H1 (cell line): ENCODE measurements around the gene DSTN. TPM values are rescaled to one million over a fixed set of nuclear protein-coding genes. Genes with fewer than 3 reads are reported as not detected.

ENCODE experiments used
- CTCF ChIA-PET: fragments of 300-600 bp; sonication (Branson Sonifier 250); formaldehyde crosslinking; loops from one replicate; lab custom pipeline; 2021; ENCODE audit not compliant: partially characterized antibody; lab: Charles Lee
- POLR2A ChIA-PET: fragments of 300-600 bp; sonication (Branson Sonifier 250); formaldehyde crosslinking; loops from one replicate; lab custom pipeline; 2021; ENCODE audit warnings: inconsistent platforms; ENCODE audit not compliant: partially characterized antibody; lab: Charles Lee
- DNase-seq, 2 experiments: peaks; one replicate each; pipeline versions ENCODE4 v3.0.0 to v3.0.0-alpha.2; 2010 to 2022; ENCODE audit warnings: low spot score in 2 of 2, low read depth in 1 of 2, mixed read lengths in 1 of 2
- FAIRE-seq: peaks from 2 replicates; lab custom pipeline; 2011; peaks lifted over from hg19 to GRCh38; lab: Jason Lieb, UNC
- H2AFZ ChIP-seq: 2 replicates; pipeline ENCODE4 v1.8.1; 2012; ENCODE audit warnings: low read length, inconsistent platforms
- H2AK5ac ChIP-seq: 2 replicates; pipeline ENCODE4 v1.6.1; 2013; ENCODE audit warnings: low read depth, low read length
- H2BK120ac ChIP-seq: replicated peaks from 2 replicates; pipeline ENCODE3; 2013; ENCODE audit warnings: low read depth, low read length, inconsistent platforms
- H2BK12ac ChIP-seq: 2 replicates; pipeline ENCODE4 v1.6.1; 2013; ENCODE audit warnings: low read depth, low read length
- H2BK15ac ChIP-seq: 2 replicates; pipeline ENCODE4 v1.6.1; 2013; ENCODE audit warnings: low read length
- H2BK20ac ChIP-seq: 2 replicates; pipeline ENCODE4 v1.6.1; 2013; ENCODE audit warnings: low read length
- H2BK5ac ChIP-seq: 2 replicates; pipeline ENCODE4 v1.6.1; 2013; ENCODE audit warnings: low read depth, low read length
- H3K14ac ChIP-seq: 2 replicates; pipeline ENCODE4 v1.6.1; 2013; ENCODE audit warnings: inconsistent platforms; ENCODE audit not compliant: insufficient read length
- H3K18ac ChIP-seq: 2 replicates; pipeline ENCODE4 v1.6.1; 2013; ENCODE audit warnings: low read length; ENCODE audit errors: extremely low read depth
- H3K23ac ChIP-seq: 2 replicates; pipeline ENCODE4 v1.6.1; 2013; ENCODE audit warnings: inconsistent platforms; ENCODE audit not compliant: insufficient read length
- H3K23me2 ChIP-seq: 2 replicates; pipeline ENCODE4 v1.6.1; 2013; ENCODE audit warnings: low read depth, low read length
- H3K27ac ChIP-seq: 2 replicates; pipeline ENCODE4 v1.6.1; 2011; ENCODE audit warnings: low read depth, low read length, inconsistent platforms
- H3K27me3 ChIP-seq, 4 experiments: replicated peaks in 1 of 4; 1 replicate in 1 of 4; 2 replicates in 3 of 4; pipeline versions ENCODE4 v1.6.1 to v1.8.1; 2011 to 2013; ENCODE audit warnings: low read length in 3 of 4, mild to moderate bottlenecking in 3 of 4, inconsistent platforms in 2 of 4, mixed read lengths in 2 of 4, moderate library complexity in 1 of 4; ENCODE audit not compliant: control insufficient read depth in 3 of 4, insufficient read depth in 3 of 4; ENCODE audit errors: extremely low read depth in 1 of 4
- H3K36me3 ChIP-seq, 4 experiments: 2 replicates each; pipeline versions ENCODE4 v1.6.1 to v1.8.1; 2011 to 2013; ENCODE audit warnings: mild to moderate bottlenecking in 4 of 4, low read length in 3 of 4, moderate library complexity in 2 of 4, control low read depth in 1 of 4, inconsistent platforms in 1 of 4; ENCODE audit not compliant: insufficient read depth in 4 of 4, control insufficient read depth in 2 of 4
- H3K4ac ChIP-seq: replicated peaks from 2 replicates; pipeline ENCODE3; 2013; ENCODE audit warnings: low read length, low read depth, mixed read lengths, inconsistent platforms; ENCODE audit not compliant: insufficient read length
- H3K4me1 ChIP-seq, 4 experiments: replicated peaks in 1 of 4; 1 replicate in 1 of 4; 2 replicates in 3 of 4; pipeline versions ENCODE4 v1.6.1 to v1.8.1; 2011 to 2013; ENCODE audit warnings: low read length in 3 of 4, inconsistent platforms in 2 of 4, mixed read lengths in 1 of 4; ENCODE audit not compliant: insufficient read depth in 4 of 4, control insufficient read depth in 3 of 4
- H3K4me2 ChIP-seq, 2 experiments: 2 replicates each; pipeline versions ENCODE4 v1.6.1 to v1.8.1; 2011 to 2013; ENCODE audit warnings: low read depth in 2 of 2, low read length in 2 of 2, control low read depth in 1 of 2, inconsistent platforms in 1 of 2, mild to moderate bottlenecking in 1 of 2; ENCODE audit not compliant: insufficient read depth in 1 of 2
- H3K4me3 ChIP-seq, 4 experiments: fragments of 200-600, 300-600 bp in 1 of 4; sonication (generic), shearing (Covaris generic), sonication (Bioruptor Twin) in 1 of 4; 2 replicates each; pipeline versions ENCODE4 v1.5.1 to v1.8.1; 2011 to 2016; ENCODE audit warnings: low read length in 4 of 4, low read depth in 3 of 4, control low read depth in 2 of 4, inconsistent platforms in 2 of 4, mild to moderate bottlenecking in 2 of 4, mixed read lengths in 1 of 4, moderate library complexity in 1 of 4; ENCODE audit not compliant: insufficient read depth in 2 of 4; ENCODE audit errors: extremely low read depth in 1 of 4
- H3K56ac ChIP-seq: replicated peaks from 2 replicates; pipeline ENCODE3; 2013; ENCODE audit warnings: low read depth, mild to moderate bottlenecking, mixed read lengths, low read length, inconsistent platforms; ENCODE audit not compliant: insufficient read length
- H3K79me1 ChIP-seq: 2 replicates; pipeline ENCODE4 v1.6.1; 2013; ENCODE audit warnings: low read depth, low read length, control low read depth
- H3K79me2 ChIP-seq, 2 experiments: 2 replicates each; pipeline versions ENCODE4 v1.6.1 to v1.8.1; 2012 to 2013; ENCODE audit warnings: low read length in 2 of 2, mild to moderate bottlenecking in 2 of 2, inconsistent platforms in 1 of 2; ENCODE audit not compliant: insufficient read depth in 2 of 2, control insufficient read depth in 1 of 2
- H3K9ac ChIP-seq, 4 experiments: replicated peaks in 1 of 4; 1 replicate in 1 of 4; 2 replicates in 3 of 4; pipeline versions ENCODE4 v1.6.1 to v1.8.1; 2011 to 2013; ENCODE audit warnings: low read depth in 3 of 4, low read length in 3 of 4, control low read depth in 2 of 4, mild to moderate bottlenecking in 2 of 4, moderate library complexity in 2 of 4, inconsistent platforms in 1 of 4; ENCODE audit errors: extremely low read depth in 1 of 4
- H3K9me3 ChIP-seq, 2 experiments: 2 replicates each; pipeline versions ENCODE4 v1.6.1 to v1.8.1; 2012 to 2013; ENCODE audit warnings: mild to moderate bottlenecking in 2 of 2, moderate library complexity in 2 of 2, control low read depth in 1 of 2, inconsistent platforms in 1 of 2, low read depth in 1 of 2, low read length in 1 of 2, mixed read lengths in 1 of 2; ENCODE audit not compliant: insufficient read depth in 2 of 2
- H4K20me1 ChIP-seq, 2 experiments: replicated peaks in 1 of 2; 2 replicates each; pipeline versions ENCODE3 to v1.8.1; 2011 to 2013; ENCODE audit warnings: inconsistent platforms in 2 of 2, low read length in 2 of 2, mild to moderate bottlenecking in 1 of 2; ENCODE audit not compliant: insufficient read depth in 2 of 2, control insufficient read depth in 1 of 2
- H4K5ac ChIP-seq: 2 replicates; pipeline ENCODE4 v1.6.1; 2013; ENCODE audit warnings: low read length, low read depth, mixed read lengths, inconsistent platforms; ENCODE audit not compliant: insufficient read length
- H4K8ac ChIP-seq: 2 replicates; pipeline ENCODE4 v1.8.0; 2013; ENCODE audit warnings: mild to moderate bottlenecking, moderate library complexity, low read length, inconsistent platforms; ENCODE audit not compliant: insufficient read depth; ENCODE audit errors: extremely low read depth
- H4K91ac ChIP-seq: replicated peaks from 2 replicates; pipeline ENCODE3; 2013; ENCODE audit warnings: low read length, mixed read lengths, inconsistent platforms; ENCODE audit not compliant: insufficient read length
- EZH2 ChIP-seq: fragments of 200-600 bp; sonication (generic); IDR thresholded peaks from 2 replicates; pipeline ENCODE4 v1.7.1; 2012; ENCODE audit warnings: low read depth, mild to moderate bottlenecking, moderate library complexity, low read length, inconsistent platforms; ENCODE audit not compliant: severe bottlenecking
- GTF2F1 ChIP-seq: IDR thresholded peaks from 2 replicates; pipeline ENCODE4 v1.6.1; 2012; ENCODE audit warnings: low read depth, low read length, improper control_type of control experiment, borderline replicate concordance
- HDAC2 ChIP-seq, 2 experiments: fragments of 300-600 bp in 1 of 2; sonication (generic) in 1 of 2; IDR thresholded peaks; 2 replicates each; pipeline ENCODE4 v1.6.1; 2011 to 2012; ENCODE audit warnings: low read depth in 2 of 2, low read length in 2 of 2, mild to moderate bottlenecking in 2 of 2, moderate library complexity in 2 of 2, borderline replicate concordance in 1 of 2, inconsistent platforms in 1 of 2
- KDM1A ChIP-seq: fragments of 200-600, 300-600 bp; sonication (generic); IDR thresholded peaks from 2 replicates; pipeline ENCODE4 v1.7.1; 2016; ENCODE audit warnings: mild to moderate bottlenecking, low read length, borderline replicate concordance
- KDM5A ChIP-seq: fragments of 200-600 bp; IDR thresholded peaks from 2 replicates; pipeline ENCODE4 v1.7.1; 2012; ENCODE audit warnings: mild to moderate bottlenecking, low read length, inconsistent platforms, mixed read lengths
- PHF8 ChIP-seq: fragments of 200-600 bp; sonication (generic); conservative IDR thresholded peaks from 2 replicates; pipeline ENCODE4 v1.7.1; 2012; ENCODE audit warnings: low read depth, mild to moderate bottlenecking, inconsistent platforms, low read length, moderate library complexity
- RAD21 ChIP-seq, 2 experiments: IDR thresholded peaks in 1 of 2; conservative IDR thresholded peaks in 1 of 2; 2 replicates each; pipeline ENCODE4 v1.6.1; 2011; ENCODE audit warnings: low read depth in 2 of 2, low read length in 2 of 2, improper control_type of control experiment in 1 of 2, inconsistent platforms in 1 of 2, mild to moderate bottlenecking in 1 of 2, moderate library complexity in 1 of 2
- TBP ChIP-seq: IDR thresholded peaks from 2 replicates; pipeline ENCODE4 v1.6.1; 2011; ENCODE audit warnings: low read depth, low read length, improper control_type of control experiment
- WGBS, 2 experiments: shearing (Covaris generic) in 1 of 2; methylation state at CpG; one replicate each; pipeline versions ENCODE4 v1.1.6 to v1.1.7; 2013 to 2015; ENCODE audit warnings: low lambda C conversion rate in 2 of 2, mixed read lengths in 2 of 2, inconsistent platforms in 1 of 2, low coverage in 1 of 2, missing lambda C conversion rate in 1 of 2; ENCODE audit not compliant: insufficient replicate concordance in 2 of 2, insufficient coverage in 1 of 2, insufficient read length in 1 of 2; ENCODE audit errors: extremely low coverage in 1 of 2, missing lambda C conversion rate in 1 of 2; 5-methylcytosine and 5-hydroxymethylcytosine counted together
- polyA plus RNA-seq, 7 experiments: library from polyadenylated mRNA; depleted of rRNA in 3 of 7; stranded (reverse) in 5 of 7; unstranded in 2 of 7; fragments of >200 nt in 5 of 7; fragments of 200-250 nt in 2 of 7; gene quantifications; 1 replicate in 5 of 7; 2 replicates in 1 of 7; 4 replicates in 1 of 7; pipeline versions ENCODE4 v1.2.1 to v1.2.3, GENCODE V29; 2011 to 2013; ENCODE audit warnings: missing spikeins in 2 of 7, mixed read lengths in 2 of 7
- total RNA-seq: library from RNA; stranded (reverse); fragmentation: NEBNext Ultra II Directional; extraction: Animal tissue kit (Norgen Biotek cat#: 25700); gene quantifications from 2 replicates; pipeline ENCODE4 v1.2.1, GENCODE V29; 2021
- TF ChIP-seq, protein P1 (sequence below): IDR thresholded peaks from 2 replicates; pipeline ENCODE4 v1.6.1; 2012; ENCODE audit warnings: inconsistent platforms
- TF ChIP-seq, protein P2 (sequence below): IDR thresholded peaks from 2 replicates; pipeline ENCODE4 v1.6.1; 2011; ENCODE audit warnings: low read length, improper control_type of control experiment

Gene DSTN
- total and polyA plus RNA-seq, 2 of the 8 experiments (the other 6 are each of a cell fraction or from before 2014, with no cell fraction given), result 43.3 to 208 TPM

DNA sequence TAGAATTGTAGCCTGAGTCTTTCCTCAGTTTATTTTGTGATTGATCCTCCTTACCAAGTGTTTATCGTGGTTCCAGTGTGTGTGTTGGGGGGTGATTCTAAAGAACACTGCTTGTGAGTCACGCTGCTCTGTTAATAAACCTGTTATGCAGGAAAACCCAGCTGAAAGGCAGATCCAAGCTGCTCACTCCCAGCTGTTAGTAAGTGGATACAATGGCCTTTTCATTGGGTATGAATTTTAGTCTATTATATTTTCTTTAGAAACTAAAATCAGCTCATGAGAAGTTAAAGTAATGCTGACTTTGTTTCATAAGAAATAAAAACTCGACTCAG, 12.2 kb upstream of the DSTN start:
- Histone ChIP-seq H2AFZ (peak overlapping the region; percentile 22; the same call in 1 of the 2 replicates), H3K27me3 (no peaks in the 10 kb centered on the region), H3K4me3 (no peak overlapping the region), H3K4ac (no peak overlapping the region), H3K79me1 (no peaks in the 10 kb centered on the region), H4K91ac (no peak overlapping the region), H2BK120ac (no peak overlapping the region), H3K4me1 (peaks cover 6 to 10% (median 8%) of the 10 kb centered on the region in 4 experiments; a peak in 5 of 7 replicates), H4K8ac (no peak overlapping the region), H2BK20ac (0 out of 2 replicates have a peak overlapping the region, but pooled peaks have one; percentile 15), H2AK5ac (no peak overlapping the region), H3K27ac (peak overlapping the region; percentile 25; the same call in 1 of the 2 replicates), H3K79me2 (no peaks in the 10 kb centered on the region), H3K14ac (no peak overlapping the region), H3K23me2 (no peaks in the 10 kb centered on the region), H2BK15ac (no peak overlapping the region), H3K18ac (peak overlapping the region; percentile 61; the same call in 1 of the 2 replicates), H3K23ac (no peak overlapping the region), H3K4me2 (peak overlapping the region in 1 of 2 experiments; percentile 29; a peak in 1 of 4 replicates), H3K56ac (no peak overlapping the region), H4K20me1 (no peaks in the 10 kb centered on the region), H2BK5ac (peak overlapping the region; percentile 4; the same call in 1 of the 2 replicates), H2BK12ac (peak overlapping the region; percentile 45; the same call in 1 of the 2 replicates), H3K9me3 (no peaks in the 10 kb centered on the region), H4K5ac (no peak overlapping the region), H3K36me3 (no peaks in the 10 kb centered on the region), H3K9ac (no peak overlapping the region; a peak in 1 of 7 replicates)
- ChIA-PET POLR2A (interaction anchor here (0.6 to 3.2 kb wide), 9 partner anchors 11 to 47 kb away, joined by 3 to 26 read pairs (median 5); partner anchors contain the start of gene DSTN), CTCF (interaction anchor here (1.1 to 3.5 kb wide), 5 partner anchors 13 to 736 kb away, joined by 3 to 26 read pairs (median 9); partner anchors contain the start of gene DSTN)
- 71% methylated on average over 3 of the region's 3 CpGs; no CpG with 5 or more reads in 1 of the 2 experiments for WGBS, 2 experiments
- FAIRE-seq (no peak), DNase-seq (no peak)
- no peak for TF ChIP-seq RAD21 (IDR thresholded peaks at IDR 0.05 in 1 of 2, conservative IDR thresholded peaks at IDR 0.05 in 1 of 2; ENCODE audit: low read depth in 2 of 2, low read length in 2 of 2)
- TF ChIP-seq, protein P1, sequence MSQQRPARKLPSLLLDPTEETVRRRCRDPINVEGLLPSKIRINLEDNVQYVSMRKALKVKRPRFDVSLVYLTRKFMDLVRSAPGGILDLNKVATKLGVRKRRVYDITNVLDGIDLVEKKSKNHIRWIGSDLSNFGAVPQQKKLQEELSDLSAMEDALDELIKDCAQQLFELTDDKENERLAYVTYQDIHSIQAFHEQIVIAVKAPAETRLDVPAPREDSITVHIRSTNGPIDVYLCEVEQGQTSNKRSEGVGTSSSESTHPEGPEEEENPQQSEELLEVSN, result no peak
- no peak for TF ChIP-seq PHF8
- TF ChIP-seq KDM5A, result no peak
- TF ChIP-seq GTF2F1, result no peak
- no peak for TF ChIP-seq TBP
- TF ChIP-seq EZH2, result no peak
- no peak for TF ChIP-seq HDAC2 (IDR thresholded peaks at IDR 0.05; ENCODE audit: borderline replicate concordance in 1 of 2, low read depth in 2 of 2, low read length in 2 of 2)
- TF ChIP-seq, protein P2, sequence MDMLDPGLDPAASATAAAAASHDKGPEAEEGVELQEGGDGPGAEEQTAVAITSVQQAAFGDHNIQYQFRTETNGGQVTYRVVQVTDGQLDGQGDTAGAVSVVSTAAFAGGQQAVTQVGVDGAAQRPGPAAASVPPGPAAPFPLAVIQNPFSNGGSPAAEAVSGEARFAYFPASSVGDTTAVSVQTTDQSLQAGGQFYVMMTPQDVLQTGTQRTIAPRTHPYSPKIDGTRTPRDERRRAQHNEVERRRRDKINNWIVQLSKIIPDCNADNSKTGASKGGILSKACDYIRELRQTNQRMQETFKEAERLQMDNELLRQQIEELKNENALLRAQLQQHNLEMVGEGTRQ, result no peak
- TF ChIP-seq KDM1A, result no peak
